ENCODE measurements around the gene C2CD2L.

- TF ChIP-seq CTCF (IDR thresholded peaks at IDR 0.05) (no peak), POLR2A (IDR thresholded peaks at IDR 0.05) (no peak)
Observed at GRCh38 chr11:119088406-119088805, 18.7 kb upstream of the C2CD2L start.
